Hematopoietic multipotent progenitor cell treated with erythropoietin and hydrocortisone succinate and interleukin-3 and kit ligand, for 6 days (in vitro differentiated cells): Measurements from ENCODE around the gene EBF3.

Experiments used
- DNase-seq: peaks from one replicate; pipeline ENCODE4 v3.0.0-alpha.2; 2015

The EBF3 gene

GRCh38 chr10:129786216-129786615 is 177.9 kb downstream of the EBF3 start:
- DNase-seq = no peak

GRCh38 chr10:129785536-129785981 is 178.5 kb downstream of the EBF3 start:
- DNase-seq = no peak
